ENCODE results near the gene RCOR1.

The RCOR1 gene

GRCh38 chr14:102672410-102672960 lies 80.0 kb downstream of the RCOR1 start:
- Histone ChIP-seq H3K9ac (no peak overlapping the region), H2AFZ (ENCODE audit: low read depth) (no peak overlapping the region), H3K27me3 (ENCODE audit: insufficient read depth, low read depth) (no peaks in the 10 kb centered on the region), H3K27ac (no peak overlapping the region), H3K79me2 (ENCODE audit: insufficient read depth, low read depth) (peaks cover 8% of the 10 kb centered on the region; the same call in 1 of the 2 replicates), H3K4me3 (IDR thresholded peaks at IDR 0.05; ENCODE audit: insufficient read depth, low read depth, low read length) (no peak overlapping the region), H3K4me2 (no peak overlapping the region), H3K36me3 (ENCODE audit: insufficient read depth) (no peaks in the 10 kb centered on the region), H4K20me1 (ENCODE audit: insufficient read depth) (no peaks in the 10 kb centered on the region), H3K4me1 (ENCODE audit: low read depth, poor library complexity, severe bottlenecking) (no peaks in the 10 kb centered on the region)
- no peak for TF ChIP-seq CTCF (conservative IDR thresholded peaks at IDR 0.05; ENCODE audit: low read depth, low read length)

- no peaks in the 10 kb centered on the region for H4K20me1 ChIP-seq (ENCODE audit: insufficient read depth)
- no peaks in the 10 kb centered on the region for H3K27me3 ChIP-seq (ENCODE audit: insufficient read depth, low read depth)
- no peak overlapping the region for H3K4me2 ChIP-seq
- no peak overlapping the region for H2AFZ ChIP-seq (ENCODE audit: low read depth)
- H3K36me3 ChIP-seq (ENCODE audit: insufficient read depth) = no peaks in the 10 kb centered on the region
- no peak overlapping the region for H3K4me3 ChIP-seq (IDR thresholded peaks at IDR 0.05; ENCODE audit: insufficient read depth, low read depth, low read length)
- no peak overlapping the region for H3K9ac ChIP-seq
- no peak for TF ChIP-seq CTCF (conservative IDR thresholded peaks at IDR 0.05; ENCODE audit: low read depth, low read length)
- no peak overlapping the region for H3K27ac ChIP-seq
- peaks cover 13% of the 10 kb centered on the region; the same call in 1 of the 2 replicates for H3K79me2 ChIP-seq (ENCODE audit: insufficient read depth, low read depth)
- no peaks in the 10 kb centered on the region for H3K4me1 ChIP-seq (ENCODE audit: low read depth, poor library complexity, severe bottlenecking)
Measured at GRCh38 chr14:102675396-102675795, 82.9 kb downstream of the RCOR1 start.

GRCh38 chr14:102678394-102678793 lies 85.9 kb downstream of the RCOR1 start:
- Histone ChIP-seq H2AFZ (ENCODE audit: low read depth) (no peak overlapping the region), H3K9ac (no peak overlapping the region), H3K27me3 (ENCODE audit: insufficient read depth, low read depth) (no peaks in the 10 kb centered on the region), H3K4me1 (ENCODE audit: low read depth, poor library complexity, severe bottlenecking) (no peaks in the 10 kb centered on the region), H3K4me3 (IDR thresholded peaks at IDR 0.05; ENCODE audit: insufficient read depth, low read depth, low read length) (no peak overlapping the region), H3K4me2 (no peak overlapping the region), H4K20me1 (ENCODE audit: insufficient read depth) (no peaks in the 10 kb centered on the region), H3K27ac (no peak overlapping the region), H3K36me3 (ENCODE audit: insufficient read depth) (no peaks in the 10 kb centered on the region), H3K79me2 (ENCODE audit: insufficient read depth, low read depth) (0 out of 2 replicates have a peak, but pooled peaks cover 5% of the 10 kb centered on the region)
- no peak for TF ChIP-seq CTCF (conservative IDR thresholded peaks at IDR 0.05; ENCODE audit: low read depth, low read length)

- TF ChIP-seq CTCF (conservative IDR thresholded peaks at IDR 0.05; ENCODE audit: low read depth, low read length) = no peak
- Histone ChIP-seq H3K4me3 (IDR thresholded peaks at IDR 0.05; ENCODE audit: insufficient read depth, low read depth, low read length) (no peak overlapping the region), H3K4me1 (ENCODE audit: low read depth, poor library complexity, severe bottlenecking) (no peaks in the 10 kb centered on the region), H3K9ac (no peak overlapping the region), H3K36me3 (ENCODE audit: insufficient read depth) (no peaks in the 10 kb centered on the region), H2AFZ (ENCODE audit: low read depth) (no peak overlapping the region), H4K20me1 (ENCODE audit: insufficient read depth) (no peaks in the 10 kb centered on the region), H3K79me2 (ENCODE audit: insufficient read depth, low read depth) (0 out of 2 replicates have a peak, but pooled peaks cover 1% of the 10 kb centered on the region), H3K27me3 (ENCODE audit: insufficient read depth, low read depth) (no peaks in the 10 kb centered on the region), H3K27ac (no peak overlapping the region), H3K4me2 (no peak overlapping the region)
Measured at GRCh38 chr14:102683399-102684297, 91.2 kb downstream of the RCOR1 start.

Measured in KMS-11 (cell line).